ENCODE measurements around the gene FAM124A. TPM values are rescaled to one million over a fixed set of nuclear protein-coding genes. Genes with fewer than 3 reads are reported as not detected.

Gene FAM124A
- total and polyA plus RNA-seq, 2 of the 8 experiments (the other 6 are each of a cell fraction or from before 2014, with no cell fraction given), result 40.7 to 49.9 TPM

DNA sequence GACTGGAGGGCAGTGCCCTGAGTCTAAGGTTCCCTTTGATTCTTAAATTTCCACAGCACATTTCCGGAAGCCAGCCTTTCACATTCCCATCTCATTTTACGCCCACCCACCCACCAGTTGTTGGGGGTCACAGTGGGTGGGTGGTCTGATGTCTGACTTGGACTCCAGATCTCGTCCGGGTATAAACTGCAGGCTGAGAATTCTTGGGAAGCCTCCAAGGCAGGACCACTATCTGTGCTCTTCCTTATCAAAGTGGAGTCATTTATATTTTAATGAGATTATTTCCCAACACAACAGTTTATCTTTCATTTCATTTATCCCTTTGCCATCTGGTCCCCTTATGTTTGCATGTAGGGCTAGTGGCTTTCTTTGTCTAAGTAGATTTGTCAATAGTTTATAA lies 3.6 kb upstream of the FAM124A start:
- H3K36me3 ChIP-seq (ENCODE audit: control insufficient read depth in 2 of 4, insufficient read depth in 4 of 4, low read length in 3 of 4), result no peaks in the 10 kb centered on the region
- H2BK15ac ChIP-seq (ENCODE audit: low read length), result no peak overlapping the region
- DNase-seq (ENCODE audit: low read depth in 1 of 2, low spot score in 2 of 2) (no peak), FAIRE-seq (no peak)
- no peaks in the 10 kb centered on the region; a peak in 1 of 7 replicates for H3K27me3 ChIP-seq (replicated peaks in 1 of 4; ENCODE audit: control insufficient read depth in 3 of 4, extremely low read depth in 1 of 4, insufficient read depth in 3 of 4, low read length in 3 of 4)
- ChIA-PET CTCF (ENCODE audit: partially characterized antibody) (interaction anchor here (1.1 to 3.1 kb wide), 3 partner anchors 11 to 68 kb away, joined by 3 to 15 read pairs (median 3); no protein-coding TSS in a partner anchor), POLR2A (ENCODE audit: partially characterized antibody) (interaction anchor here (0.8 to 1.3 kb wide), 3 partner anchors 40 to 71 kb away, joined by 3 to 7 read pairs (median 5); no protein-coding TSS in a partner anchor)
- H3K18ac ChIP-seq (ENCODE audit: extremely low read depth, low read length), result no peak overlapping the region
- H2BK12ac ChIP-seq (ENCODE audit: low read depth, low read length), result peak overlapping the region; percentile 71
- H2AK5ac ChIP-seq (ENCODE audit: low read depth, low read length), result peak overlapping the region; percentile 79
- no peak overlapping the region for H3K23ac ChIP-seq (ENCODE audit: insufficient read length)
- 90% methylated on average over 4 of the region's 4 CpGs; no CpG with 5 or more reads in 1 of the 2 experiments for WGBS, 2 experiments (ENCODE audit: extremely low coverage in 1 of 2, insufficient coverage in 1 of 2, insufficient read length in 1 of 2, insufficient replicate concordance in 2 of 2, low coverage in 1 of 2, low lambda C conversion rate in 2 of 2, missing lambda C conversion rate in 1 of 2)
- no peak overlapping the region for H4K8ac ChIP-seq (ENCODE audit: extremely low read depth, insufficient read depth, low read length)
- no peak overlapping the region for H4K91ac ChIP-seq (replicated peaks; ENCODE audit: insufficient read length, low read length)
- peaks cover 0 to 11% of the 10 kb centered on the region in 2 experiments; a peak in 3 of 4 replicates for H3K79me2 ChIP-seq (ENCODE audit: control insufficient read depth in 1 of 2, insufficient read depth in 2 of 2, low read length in 2 of 2)
- no peaks in the 10 kb centered on the region for H3K79me1 ChIP-seq (ENCODE audit: low read depth, low read length)
- no peak overlapping the region for H3K9ac ChIP-seq (replicated peaks in 1 of 4; ENCODE audit: extremely low read depth in 1 of 4, low read depth in 3 of 4, low read length in 3 of 4)
- no peaks in the 10 kb centered on the region for H4K20me1 ChIP-seq (replicated peaks in 1 of 2; ENCODE audit: control insufficient read depth in 1 of 2, insufficient read depth in 2 of 2, low read length in 2 of 2)
- no peak overlapping the region for H2BK20ac ChIP-seq (ENCODE audit: low read length)
- H4K5ac ChIP-seq (ENCODE audit: insufficient read length, low read depth, low read length), result no peak overlapping the region
- H3K4me1 ChIP-seq (replicated peaks in 1 of 4; ENCODE audit: control insufficient read depth in 3 of 4, insufficient read depth in 4 of 4, low read length in 3 of 4), result peaks cover 0 to 11% (median 8%) of the 10 kb centered on the region in 4 experiments
- peaks cover 7% of the 10 kb centered on the region for H3K23me2 ChIP-seq (ENCODE audit: low read depth, low read length)
- H3K9me3 ChIP-seq (ENCODE audit: insufficient read depth in 2 of 2, low read depth in 1 of 2, low read length in 1 of 2), result 0 out of 4 replicates have a peak, but pooled peaks cover 0 to 3% of the 10 kb centered on the region in 2 experiments
- TF ChIP-seq SUZ12 (IDR thresholded peaks at IDR 0.05; ENCODE audit: low read length) (no peak), POU5F1 (IDR thresholded peaks at IDR 0.05; ENCODE audit: low read depth, low read length) (no peak), TAF7 (optimal IDR thresholded peaks at IDR 0.05; ENCODE audit: borderline replicate concordance, low read depth, low read length) (no peak), POLR2AphosphoS5 (IDR thresholded peaks at IDR 0.05; ENCODE audit: low read depth, low read length) (no peak), KDM1A (IDR thresholded peaks at IDR 0.05; ENCODE audit: borderline replicate concordance, low read length) (no peak), CHD2 (IDR thresholded peaks at IDR 0.05; ENCODE audit: low read length) (no peak), ZNF274 (IDR thresholded peaks at IDR 0.05; ENCODE audit: borderline replicate concordance, extremely low read depth, low read length) (no peak), YY1 (IDR thresholded peaks at IDR 0.05; ENCODE audit: low read depth, low read length) (no peak)
- TF ChIP-seq, protein P1, sequence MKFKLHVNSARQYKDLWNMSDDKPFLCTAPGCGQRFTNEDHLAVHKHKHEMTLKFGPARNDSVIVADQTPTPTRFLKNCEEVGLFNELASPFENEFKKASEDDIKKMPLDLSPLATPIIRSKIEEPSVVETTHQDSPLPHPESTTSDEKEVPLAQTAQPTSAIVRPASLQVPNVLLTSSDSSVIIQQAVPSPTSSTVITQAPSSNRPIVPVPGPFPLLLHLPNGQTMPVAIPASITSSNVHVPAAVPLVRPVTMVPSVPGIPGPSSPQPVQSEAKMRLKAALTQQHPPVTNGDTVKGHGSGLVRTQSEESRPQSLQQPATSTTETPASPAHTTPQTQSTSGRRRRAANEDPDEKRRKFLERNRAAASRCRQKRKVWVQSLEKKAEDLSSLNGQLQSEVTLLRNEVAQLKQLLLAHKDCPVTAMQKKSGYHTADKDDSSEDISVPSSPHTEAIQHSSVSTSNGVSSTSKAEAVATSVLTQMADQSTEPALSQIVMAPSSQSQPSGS (IDR thresholded peaks at IDR 0.05; ENCODE audit: low read length), result no peak
- H2BK120ac ChIP-seq (replicated peaks; ENCODE audit: low read depth, low read length), result no peak overlapping the region
- H3K4me2 ChIP-seq (ENCODE audit: insufficient read depth in 1 of 2, low read depth in 2 of 2, low read length in 2 of 2), result no peak overlapping the region
- H3K56ac ChIP-seq (replicated peaks; ENCODE audit: insufficient read length, low read depth, low read length), result no peak overlapping the region
- H3K4me3 ChIP-seq (ENCODE audit: extremely low read depth in 1 of 4, insufficient read depth in 2 of 4, low read depth in 3 of 4, low read length in 4 of 4), result no peak overlapping the region
- H2AFZ ChIP-seq (ENCODE audit: low read length), result no peak overlapping the region
- no peak overlapping the region for H3K27ac ChIP-seq (ENCODE audit: low read depth, low read length)
- H3K4ac ChIP-seq (replicated peaks; ENCODE audit: insufficient read length, low read depth, low read length), result no peak overlapping the region
- no peak overlapping the region for H2BK5ac ChIP-seq (ENCODE audit: low read depth, low read length)
- no peak overlapping the region for H3K14ac ChIP-seq (ENCODE audit: insufficient read length)

Data from H1 (cell line).